LoVo (cell line): Measurements from ENCODE around the gene SLC35A2.

Experiments used
- DNase-seq: peaks from one replicate; pipeline ENCODE4 v3.0.0-alpha.2; 2016; ENCODE audit warnings: low spot score

Gene SLC35A2

GRCh38 chrX:48911412-48912182 lies at the start of gene SLC35A2:
Gene SLC35A2 (minus strand): TSS chrX:48911646. CDS start chrX:48911636, 10 bp downstream.
- peak; percentile 77 for DNase-seq

GRCh38 chrX:48960291-48960690 lies 48.8 kb upstream of the SLC35A2 start:
- DNase-seq, result no peak

- peak; percentile 37 for DNase-seq
These were observed 47.2 kb upstream of the SLC35A2 start for GRCh38 chrX:48958635-48959094.

GRCh38 chrX:48957827-48958634 lies 46.6 kb upstream of the SLC35A2 start:
- DNase-seq, result peak; percentile 90

- no peak for DNase-seq
These were observed 46.0 kb upstream of the SLC35A2 start, which contains the start of gene OTUD5 for GRCh38 chrX:48957477-48957826. Gene OTUD5 (minus strand): TSS chrX:48957607. CDS start chrX:48957570, 37 bp downstream.

GRCh38 chrX:48956728-48957414 lies 45.4 kb upstream of the SLC35A2 start:
- no peak for DNase-seq

GRCh38 chrX:48948589-48948988 lies 37.1 kb upstream of the SLC35A2 start:
- no peak for DNase-seq

- peak; percentile 11 for DNase-seq
These were observed 34.3 kb upstream of the SLC35A2 start for GRCh38 chrX:48945517-48946348.

GRCh38 chrX:48942895-48943294 lies 31.4 kb upstream of the SLC35A2 start:
- no peak for DNase-seq

GRCh38 chrX:48940404-48940955 lies 29.0 kb upstream of the SLC35A2 start:
- DNase-seq, result no peak

GRCh38 chrX:48939524-48940228 lies 28.2 kb upstream of the SLC35A2 start:
- no peak for DNase-seq

GRCh38 chrX:48938721-48939425 lies 27.4 kb upstream of the SLC35A2 start:
- DNase-seq, result no peak

- DNase-seq, result no peak
These were observed 25.8 kb upstream of the SLC35A2 start for GRCh38 chrX:48937054-48937907.

GRCh38 chrX:48936429-48937053 lies 25.1 kb upstream of the SLC35A2 start:
- DNase-seq, result no peak

GRCh38 chrX:48935301-48935670 lies 23.8 kb upstream of the SLC35A2 start:
- no peak for DNase-seq

- no peak for DNase-seq
These were observed 23.3 kb upstream of the SLC35A2 start for GRCh38 chrX:48934581-48935300.

- no peak for DNase-seq
These were observed 22.3 kb upstream of the SLC35A2 start for GRCh38 chrX:48933757-48934156.
